Gastrocnemius medialis (tissue), 4 donors: ENCODE data around the gene NEDD4L. TPM values are rescaled to one million over a fixed set of nuclear protein-coding genes. Genes with fewer than 3 reads are reported as not detected.

Experiments used
- ATAC-seq, 2 donors: fragments of 150-250 bp; one replicate each; pipeline ENCODE4 v1.9.1; 2016
- DNase-seq, 2 donors: peaks; one replicate each; pipeline ENCODE4 v3.0.0-alpha.2; 2019
- H3K27ac ChIP-seq, 4 donors: fragments of 200-600 bp; sonication (generic); 1 replicate in 1 of 4; 2 replicates in 3 of 4; pipeline ENCODE4 v1.5.1; 2016 to 2018; ENCODE audit warnings: mild to moderate bottlenecking in 2 of 4, moderate library complexity in 1 of 4
- H3K27me3 ChIP-seq, 3 donors: fragments of 200-600 bp; sonication (generic) in 2 of 3; 1 replicate in 1 of 3; 2 replicates in 2 of 3; pipeline versions ENCODE4 v1.5.1 to v1.6.0; 2016 to 2019; ENCODE audit warnings: mild to moderate bottlenecking in 1 of 3, moderate library complexity in 1 of 3
- H3K36me3 ChIP-seq, 2 donors: fragments of 200-600 bp; sonication (generic) in 1 of 2; one replicate each; pipeline ENCODE4 v1.5.1; 2017 to 2018
- H3K4me1 ChIP-seq, 2 donors: fragments of 200-600 bp; sonication (generic) in 1 of 2; one replicate each; pipeline ENCODE4 v1.5.1; 2016 to 2017; ENCODE audit warnings: mild to moderate bottlenecking in 2 of 2
- H3K4me3 ChIP-seq, 4 donors: fragments of 200-600 bp; sonication (generic) in 3 of 4; 1 replicate in 1 of 4; 2 replicates in 3 of 4; pipeline ENCODE4 v1.5.1; 2016 to 2019; ENCODE audit warnings: mild to moderate bottlenecking in 2 of 4
- H3K9me3 ChIP-seq, 3 donors: fragments of 200-600 bp; sonication (generic) in 2 of 3; 1 replicate in 1 of 3; 2 replicates in 2 of 3; pipeline ENCODE4 v1.5.1; 2016 to 2019
- CTCF ChIP-seq, 5 experiments: fragments of 450-650 bp in 3 of 5; fragments of 200-600 bp in 2 of 5; sonication (generic) in 2 of 5; IDR thresholded peaks in 4 of 5; conservative IDR thresholded peaks in 1 of 5; 1 replicate in 4 of 5; 2 replicates in 1 of 5; pipeline ENCODE4 v1.5.1; 2016 to 2019; ENCODE audit warnings: antibody characterized with exemption in 5 of 5, mild to moderate bottlenecking in 3 of 5, moderate library complexity in 3 of 5
- POLR2A ChIP-seq, 2 donors: fragments of 450-650 bp; IDR thresholded peaks; one replicate each; pipeline ENCODE4 v1.6.1; 2017; ENCODE audit warnings: antibody characterized with exemption in 2 of 2, mild to moderate bottlenecking in 2 of 2, moderate library complexity in 2 of 2
- in situ Hi-C, 4 donors: fragments of 200-750 bp; cut with MboI; loops; one replicate each; pipeline versions ENCODE4 v1.15.0 to v1.8.0; 2017; ENCODE audit warnings: low sequenced_read_pairs in 4 of 4
- intact Hi-C: fragments of 100-400 bp; cut with DNase I; formaldehyde crosslinking; loops from one replicate; pipeline ENCODE4 v1.15.1; 2023; ENCODE audit warnings: low total_unique reads
- total RNA-seq, 4 donors: library from RNA; depleted of rRNA; stranded (reverse); fragments of >200 nt; gene quantifications; one replicate each; pipeline versions ENCODE4 v1.1.0 to v1.2.3, GENCODE V29; 2016

Gene NEDD4L
- total RNA-seq, 4 donors from 2014 or later = 27.4 to 81.5 (median 51.5) TPM

GRCh38 chr18:58124475-58124874, 80.4 kb downstream of the NEDD4L start:
- Histone ChIP-seq H3K4me3 (no peak overlapping the region), H3K27ac (no peak overlapping the region), H3K9me3 (no peaks in the 10 kb centered on the region), H3K27me3 (no peaks in the 10 kb centered on the region), H3K36me3 (no peaks in the 10 kb centered on the region), H3K4me1 (no peaks in the 10 kb centered on the region)
- intact Hi-C loops (loop anchor here (5.0 kb wide), 2 partner anchors 237 to 492 kb away; no protein-coding TSS in a partner anchor), in situ Hi-C loops (loop anchor here in 3 of 4 donors (10.0 to 25.0 kb wide), 4 partner anchors 80 to 487 kb away; partner anchors contain the start of gene NEDD4L (in 1 of the 3))
- DNase-seq (no peak), ATAC-seq (no peak)
- no peak for TF ChIP-seq POLR2A (IDR thresholded peaks at IDR 0.05)

- Histone ChIP-seq H3K27ac (no peak overlapping the region), H3K36me3 (no peaks in the 10 kb centered on the region), H3K9me3 (no peaks in the 10 kb centered on the region), H3K27me3 (no peaks in the 10 kb centered on the region), H3K4me3 (no peak overlapping the region), H3K4me1 (no peaks in the 10 kb centered on the region)
- intact Hi-C loops = no loop called here
- DNase-seq (no peak), ATAC-seq (no peak)
- in situ Hi-C loops = loop anchor here in 1 of 4 donors (10.0 kb wide), 2 partner anchors 80 to 240 kb away; partner anchors contain the start of gene NEDD4L
- TF ChIP-seq POLR2A (IDR thresholded peaks at IDR 0.05) (no peak), CTCF (IDR thresholded peaks at IDR 0.05 in 4 of 5, conservative IDR thresholded peaks at IDR 0.05 in 1 of 5) (no peak)
Measured at GRCh38 chr18:58125183-58125582, 81.2 kb downstream of the NEDD4L start.

GRCh38 chr18:58125756-58126155, 81.7 kb downstream of the NEDD4L start:
- H3K9me3 ChIP-seq = no peaks in the 10 kb centered on the region
- ATAC-seq (no peak), DNase-seq (no peak)
- no peak for TF ChIP-seq POLR2A (IDR thresholded peaks at IDR 0.05)
- no peak for TF ChIP-seq CTCF (IDR thresholded peaks at IDR 0.05 in 4 of 5, conservative IDR thresholded peaks at IDR 0.05 in 1 of 5)
- H3K4me3 ChIP-seq = no peak overlapping the region
- in situ Hi-C loops = loop anchor here in 1 of 4 donors (10.0 kb wide), 2 partner anchors 81 to 241 kb away; partner anchors contain the start of gene NEDD4L
- no peaks in the 10 kb centered on the region for H3K27me3 ChIP-seq
- H3K27ac ChIP-seq = no peak overlapping the region
- no peaks in the 10 kb centered on the region for H3K36me3 ChIP-seq
- no peaks in the 10 kb centered on the region for H3K4me1 ChIP-seq
- intact Hi-C loops = no loop called here

GRCh38 chr18:58128381-58129374, 84.7 kb downstream of the NEDD4L start:
- no peak for ATAC-seq

More at GRCh38 chr18:58128381-58129374, 84.7 kb downstream of the NEDD4L start:
- no peak for DNase-seq
- no peaks in the 10 kb centered on the region for H3K9me3 ChIP-seq
- H3K4me3 ChIP-seq = no peak overlapping the region
- intact Hi-C loops (no loop called here), in situ Hi-C loops (loop anchor here in 1 of 4 donors (10.0 kb wide), 2 partner anchors 84 to 244 kb away; partner anchors contain the start of gene NEDD4L)
- H3K27ac ChIP-seq = no peak overlapping the region
- TF ChIP-seq CTCF (IDR thresholded peaks at IDR 0.05 in 4 of 5, conservative IDR thresholded peaks at IDR 0.05 in 1 of 5) = no peak
- TF ChIP-seq POLR2A (IDR thresholded peaks at IDR 0.05) = no peak
- no peaks in the 10 kb centered on the region for H3K4me1 ChIP-seq
- no peaks in the 10 kb centered on the region for H3K36me3 ChIP-seq
- H3K27me3 ChIP-seq = no peaks in the 10 kb centered on the region
